ENCODE data around the gene RBM10. TPM values are rescaled to one million over a fixed set of nuclear protein-coding genes. Genes with fewer than 3 reads are reported as not detected.

The RBM10 gene
- total RNA-seq, 1 experiment from 2014 or later: 56.9 TPM

GRCh38 chrX:47171996-47172395 lies 27.0 kb downstream of the RBM10 start:
- TF ChIP-seq SP1 (IDR thresholded peaks at IDR 0.05; ENCODE audit: low read depth): no peak
- TF ChIP-seq SRF (IDR thresholded peaks at IDR 0.05; ENCODE audit: low read depth): no peak
- TF ChIP-seq JUND (IDR thresholded peaks at IDR 0.05): no peak
- TF ChIP-seq ZBTB33 (IDR thresholded peaks at IDR 0.05; ENCODE audit: extremely low read depth, insufficient replicate concordance, low read length): no peak
- no peak for TF ChIP-seq CEBPB (IDR thresholded peaks at IDR 0.05; ENCODE audit: low read depth)
- no peak for TF ChIP-seq CBX3 (IDR thresholded peaks at IDR 0.05; ENCODE audit: low read depth)
- no peak for TF ChIP-seq POLR2A (IDR thresholded peaks at IDR 0.05; ENCODE audit: borderline replicate concordance, extremely low read depth, insufficient read depth, insufficient read length)
- TF ChIP-seq ELF1 (IDR thresholded peaks at IDR 0.05; ENCODE audit: borderline replicate concordance, low read depth): no peak
- no peak for TF ChIP-seq MAX (IDR thresholded peaks at IDR 0.05)
- no peak for TF ChIP-seq POLR2AphosphoS5 (IDR thresholded peaks at IDR 0.05; ENCODE audit: low read depth, low read length)
- no peak for TF ChIP-seq RAD21 (IDR thresholded peaks at IDR 0.05; ENCODE audit: low read depth)
- TF ChIP-seq ZFX (IDR thresholded peaks at IDR 0.05): no peak
- no peak for TF ChIP-seq ZNF274 (IDR thresholded peaks at IDR 0.05; ENCODE audit: low read depth, low read length)
- no peak for TF ChIP-seq ATF3 (IDR thresholded peaks at IDR 0.05)
- no peak for TF ChIP-seq SIN3A (IDR thresholded peaks at IDR 0.05; ENCODE audit: low read depth)
- TF ChIP-seq CTCF (IDR thresholded peaks at IDR 0.05 in 2 of 3, conservative IDR thresholded peaks at IDR 0.05 in 1 of 3; ENCODE audit: borderline replicate concordance in 1 of 3, insufficient read depth in 1 of 3, low read depth in 2 of 3, low read length in 2 of 3): no peak
- no peak for TF ChIP-seq EGR1 (IDR thresholded peaks at IDR 0.05; ENCODE audit: low read depth)
- TF ChIP-seq YY1 (IDR thresholded peaks at IDR 0.05; ENCODE audit: extremely low read depth, insufficient replicate concordance, low read depth, low read length): no peak
- no peak for TF ChIP-seq FOSL1 (IDR thresholded peaks at IDR 0.05; ENCODE audit: low read depth)
- TF ChIP-seq REST (IDR thresholded peaks at IDR 0.05; ENCODE audit: low read depth): no peak
- intact Hi-C loops (cut with micrococcal nuclease): no loop called here
- Histone ChIP-seq H4K20me1 (ENCODE audit: insufficient read depth) (no peaks in the 10 kb centered on the region), H3K9me2 (ENCODE audit: insufficient read depth) (no peaks in the 10 kb centered on the region), H3K79me2 (ENCODE audit: insufficient read depth, low read length) (peaks cover 15% of the 10 kb centered on the region), H2AFZ (ENCODE audit: low read depth, low read length, poor library complexity, severe bottlenecking) (no peak overlapping the region), H3K4me1 (ENCODE audit: control insufficient read depth in 1 of 2, insufficient read depth in 2 of 2, low read length in 2 of 2) (no peaks in the 10 kb centered on the region), H3K27me3 (ENCODE audit: insufficient read depth, low read length) (no peaks in the 10 kb centered on the region), H3K4me2 (ENCODE audit: low read length) (no peak overlapping the region), H3K9me3 (ENCODE audit: control insufficient read depth in 1 of 2, insufficient read depth in 1 of 2, low read depth in 1 of 2, low read length in 2 of 2) (no peaks in the 10 kb centered on the region), H3K27ac (ENCODE audit: low read depth, low read length) (no peak overlapping the region), H3K4me3 (replicated peaks in 1 of 2; ENCODE audit: low read depth in 1 of 2, low read length in 2 of 2) (no peak overlapping the region), H3K36me3 (ENCODE audit: control insufficient read depth in 1 of 2, insufficient read depth in 2 of 2, low read length in 2 of 2) (no peaks in the 10 kb centered on the region), H3K9ac (ENCODE audit: low read length) (no peak overlapping the region)
- RAD21 ChIA-PET (ENCODE audit: low non-redundant PET in 1 of 2, low total read pairs in 2 of 2, uncharacterized antibody in 2 of 2, unreplicated experiment in 2 of 2): no interaction called here
- CTCF ChIA-PET: no interaction called here
- DNase-seq (ENCODE audit: low read depth, low spot score): no peak
- no peak for ATAC-seq
- no TSS peak for BruUV-seq (replicated peaks)
- POLR2A ChIA-PET: no interaction called here
